Neural cell (in vitro differentiated cells): ENCODE results near the gene IPO11.

Source experiments
- CTCF ChIP-seq: fragments of 450-650 bp; IDR thresholded peaks from 2 replicates; pipeline ENCODE4 v1.5.1; 2014; ENCODE audit warnings: antibody characterized with exemption, mild to moderate bottlenecking, moderate library complexity; ENCODE audit not compliant: poor library complexity, severe bottlenecking
- POLR2AphosphoS5 ChIP-seq: IDR thresholded peaks from 2 replicates; pipeline ENCODE4 v1.6.1; 2012

- TF ChIP-seq CTCF (no peak), POLR2AphosphoS5 (no peak)
Measured at GRCh38 chr5:62413711-62414110, 1.1 kb downstream of the IPO11 start.
